Endothelial cell of umbilical vein (primary cell): ENCODE data around the gene PRR5L. TPM values are rescaled to one million over a fixed set of nuclear protein-coding genes. Genes with fewer than 3 reads are reported as not detected.

Source experiments
- BruUV-seq: library from RNA; stranded (reverse); fragments of 400-500 nt; replicated peaks from 2 replicates; lab custom pipeline; 2021; lab: Mats Ljungman, UMichigan
- CTCF ChIA-PET: fragments of 300-600, 350-600 bp; sonication (Branson Sonifier 250); formaldehyde crosslinking; loops from one replicate; lab custom pipeline; 2021; ENCODE audit warnings: antibody characterized with exemption, inconsistent platforms; lab: Charles Lee
- POLR2A ChIA-PET: fragments of 300-600, 350-600 bp; sonication (Branson Sonifier 250); formaldehyde crosslinking; loops from one replicate; lab custom pipeline; 2021; ENCODE audit warnings: antibody characterized with exemption, inconsistent platforms; lab: Charles Lee
- DNase-seq: peaks from one replicate; pipeline ENCODE4 v3.0.0-alpha.2; 2011; ENCODE audit warnings: low read depth, low spot score
- FAIRE-seq: peaks from 2 replicates; lab custom pipeline; 2011; peaks lifted over from hg19 to GRCh38; lab: Jason Lieb, UNC
- H2AFZ ChIP-seq: 2 replicates; pipeline ENCODE4 v1.6.0; 2012; ENCODE audit warnings: low read depth, low read length, control low read depth, inconsistent platforms
- H3K27ac ChIP-seq: 2 replicates; pipeline ENCODE4 v1.5.1; 2011; ENCODE audit warnings: low read depth, mild to moderate bottlenecking, control low read depth, low read length, moderate library complexity; ENCODE audit not compliant: insufficient read depth
- H3K27me3 ChIP-seq, 2 experiments: 2 replicates each; pipeline versions ENCODE4 v1.6.0 to v1.6.1; 2011; ENCODE audit warnings: low read length in 2 of 2, mixed read lengths in 1 of 2; ENCODE audit not compliant: control insufficient read depth in 2 of 2, insufficient read depth in 2 of 2
- H3K36me3 ChIP-seq, 2 experiments: 2 replicates in 1 of 2; 3 replicates in 1 of 2; pipeline ENCODE4 v1.5.1; 2011; ENCODE audit warnings: low read length in 2 of 2, mild to moderate bottlenecking in 1 of 2, moderate library complexity in 1 of 2; ENCODE audit not compliant: control insufficient read depth in 2 of 2, insufficient read depth in 2 of 2; ENCODE audit errors: extremely low read depth in 1 of 2
- H3K4me1 ChIP-seq: 3 replicates; pipeline ENCODE4 v1.5.1; 2011; ENCODE audit warnings: mild to moderate bottlenecking, low read length; ENCODE audit not compliant: control insufficient read depth, insufficient read depth; ENCODE audit errors: extremely low read depth
- H3K4me2 ChIP-seq: 2 replicates; pipeline ENCODE4 v1.6.1; 2011; ENCODE audit warnings: low read length, control low read depth, mixed read lengths; ENCODE audit not compliant: insufficient read depth
- H3K4me3 ChIP-seq, 3 experiments: fragments of 200-600 bp in 1 of 3; sonication (generic), shearing (Covaris generic) in 1 of 3; replicated peaks in 1 of 3; 2 replicates each; pipeline ENCODE4 v1.5.1; 2011 to 2016; ENCODE audit warnings: control low read depth in 3 of 3, low read length in 3 of 3, mild to moderate bottlenecking in 2 of 3, inconsistent platforms in 1 of 3, low read depth in 1 of 3, moderate library complexity in 1 of 3; ENCODE audit not compliant: insufficient read depth in 1 of 3
- H3K79me2 ChIP-seq: 2 replicates; pipeline ENCODE4 v1.6.0; 2012; ENCODE audit warnings: low read length, inconsistent platforms; ENCODE audit not compliant: control insufficient read depth, insufficient read depth
- H3K9ac ChIP-seq: replicated peaks from 2 replicates; pipeline ENCODE3; 2011; ENCODE audit warnings: low read length, control low read depth; ENCODE audit not compliant: insufficient read depth; ENCODE audit errors: extremely low read depth
- H3K9me1 ChIP-seq: replicated peaks from 3 replicates; pipeline ENCODE4 v1.6.0; 2011; ENCODE audit warnings: mild to moderate bottlenecking, low read length; ENCODE audit not compliant: control insufficient read depth, insufficient read depth; ENCODE audit errors: extremely low read depth
- H3K9me3 ChIP-seq: replicated peaks from 2 replicates; pipeline ENCODE4 v1.5.1; 2012; ENCODE audit warnings: low read length, inconsistent platforms; ENCODE audit not compliant: control insufficient read depth, insufficient read depth
- H4K20me1 ChIP-seq: replicated peaks from 2 replicates; pipeline ENCODE3; 2011; ENCODE audit warnings: mild to moderate bottlenecking, low read length; ENCODE audit not compliant: control insufficient read depth, insufficient read depth; ENCODE audit errors: extremely low read depth
- CTCF ChIP-seq, 2 donors: IDR thresholded peaks; 1 replicate in 1 of 2; 2 replicates in 1 of 2; pipeline ENCODE4 v1.5.1; 2011; ENCODE audit warnings: low read length in 2 of 2, mild to moderate bottlenecking in 2 of 2, moderate library complexity in 2 of 2, control low read depth in 1 of 2, inconsistent platforms in 1 of 2, low read depth in 1 of 2; ENCODE audit not compliant: insufficient read depth in 1 of 2; ENCODE audit errors: extremely low read depth in 1 of 2
- EZH2 ChIP-seq: IDR thresholded peaks from 2 replicates; pipeline ENCODE4 v1.6.1; 2012; ENCODE audit warnings: borderline replicate concordance, low read depth, mild to moderate bottlenecking, moderate library complexity, low read length, inconsistent platforms; ENCODE audit not compliant: severe bottlenecking
- FOS ChIP-seq: IDR thresholded peaks from 2 replicates; pipeline ENCODE4 v1.6.1; 2011; ENCODE audit warnings: mild to moderate bottlenecking, low read length, moderate library complexity, borderline replicate concordance; ENCODE audit not compliant: insufficient read depth
- GATA2 ChIP-seq: IDR thresholded peaks from 2 replicates; pipeline ENCODE4 v1.7.0; 2011; ENCODE audit warnings: low read depth, mild to moderate bottlenecking, moderate library complexity, mixed read lengths, low read length; ENCODE audit not compliant: insufficient read length, insufficient read depth
- JUN ChIP-seq: IDR thresholded peaks from 2 replicates; pipeline ENCODE4 v1.6.1; 2011; ENCODE audit warnings: borderline replicate concordance, low read depth; ENCODE audit not compliant: insufficient read length, insufficient read depth
- MAX ChIP-seq: IDR thresholded peaks from 2 replicates; pipeline ENCODE4 v1.6.1; 2011; ENCODE audit not compliant: insufficient read depth, insufficient read length
- MYC ChIP-seq: IDR thresholded peaks from one replicate; pipeline ENCODE4 v1.6.1; 2011; ENCODE audit warnings: mild to moderate bottlenecking, low read depth, low read length
- POLR2A ChIP-seq: IDR thresholded peaks from 2 replicates; pipeline ENCODE4 v1.6.1; 2012; ENCODE audit warnings: low read depth, mild to moderate bottlenecking, control low read depth, low read length
- POLR2AphosphoS5 ChIP-seq: IDR thresholded peaks from 2 replicates; pipeline ENCODE4 v1.6.1; 2012; ENCODE audit warnings: low read depth, mild to moderate bottlenecking, control low read depth, low read length, moderate library complexity; ENCODE audit not compliant: insufficient read depth
- dilution Hi-C: fragments of 300-500 bp; cut with MboI; formaldehyde crosslinking; loops from one replicate; pipeline ENCODE4 v1.15.0; 2019; ENCODE audit warnings: low sequenced_read_pairs; ENCODE audit not compliant: extremely low pct_ligation_motif_present
- intact Hi-C: fragments of 100-400 bp; cut with micrococcal nuclease; formaldehyde crosslinking; loops from one replicate; pipeline ENCODE4 v1.10.0; 2022
- polyA plus RNA-seq, 4 experiments: library from polyadenylated mRNA; depleted of rRNA in 3 of 4; stranded (reverse) in 3 of 4; unstranded in 1 of 4; fragments of >200 nt; gene quantifications; 2 replicates each; pipeline versions ENCODE4 v1.2.1 to v1.2.3, GENCODE V29; 2011 to 2012; ENCODE audit warnings: missing spikeins in 1 of 4
- total RNA-seq: library from RNA; stranded (reverse); gene quantifications from 2 replicates; pipeline ENCODE4 v1.2.3, GENCODE V29; 2021

The PRR5L gene
- total and polyA plus RNA-seq, 2 donors (not counting 3 experiments of a cell fraction or from before 2014, with no cell fraction given): 2.5 to 6.1 TPM

- Histone ChIP-seq H3K79me2 (no peaks in the 10 kb centered on the region), H2AFZ (no peak overlapping the region), H3K9ac (no peak overlapping the region), H4K20me1 (no peaks in the 10 kb centered on the region), H3K27ac (no peak overlapping the region), H3K4me2 (peak overlapping the region; percentile 45), H3K9me3 (no peaks in the 10 kb centered on the region), H3K4me3 (peak overlapping the region in 2 of 3 experiments; percentile 53 to 74), H3K4me1 (peaks cover 10% of the 10 kb centered on the region), H3K27me3 (peaks cover 19 to 20% of the 10 kb centered on the region in 2 experiments), H3K36me3 (peaks cover 0 to 3% of the 10 kb centered on the region in 2 experiments), H3K9me1 (no peaks in the 10 kb centered on the region)
- intact Hi-C loops: loop anchor here (1.0 to 2.0 kb wide), 3 partner anchors 33 to 83 kb away; no protein-coding TSS in a partner anchor
- dilution Hi-C loops: no loop called here
- FAIRE-seq: no peak
- POLR2A ChIA-PET: interaction anchor here (0.7 kb wide), 1 partner anchor 28 kb away, joined by 3 read pairs; no protein-coding TSS in a partner anchor
- CTCF ChIA-PET: interaction anchor here (0.6 to 6.1 kb wide), 20 partner anchors 12 to 166 kb away, joined by 3 to 61 read pairs (median 6); partner anchors contain the start of genes COMMD9 and TRAF6
- TF ChIP-seq POLR2AphosphoS5: no peak
- TF ChIP-seq POLR2A: no peak
- TF ChIP-seq MAX: no peak
- TF ChIP-seq JUN: no peak
- TF ChIP-seq FOS: no peak
- TF ChIP-seq EZH2: no peak
- no peak for TF ChIP-seq GATA2
- TF ChIP-seq CTCF (IDR thresholded peaks at IDR 0.05; ENCODE audit: extremely low read depth in 1 of 2, insufficient read depth in 1 of 2, low read depth in 1 of 2, low read length in 2 of 2): no peak
- no peak for TF ChIP-seq MYC
- no TSS peak for BruUV-seq
- no peak for DNase-seq
Observed at GRCh38 chr11:36375353-36376008, 79.4 kb downstream of the PRR5L start.
